Peyer's patch (tissue), 4 donors: ENCODE measurements around the gene ARL5A.

Experiments used
- POLR2A ChIP-seq, 2 donors: fragments of 450-650 bp; IDR thresholded peaks; one replicate each; pipeline ENCODE4 v1.5.1; 2017; ENCODE audit warnings: antibody characterized with exemption in 2 of 2, mild to moderate bottlenecking in 2 of 2, moderate library complexity in 2 of 2
- TF ChIP-seq, protein P1 (sequence below), 6 experiments: fragments of 450-650 bp in 4 of 6; fragments of 200-600 bp in 2 of 6; sonication (generic) in 1 of 6; IDR thresholded peaks; one replicate each; pipeline ENCODE4 v1.5.1; 2017 to 2019; ENCODE audit warnings: antibody characterized with exemption in 6 of 6, mild to moderate bottlenecking in 3 of 6, moderate library complexity in 1 of 6

DNA sequence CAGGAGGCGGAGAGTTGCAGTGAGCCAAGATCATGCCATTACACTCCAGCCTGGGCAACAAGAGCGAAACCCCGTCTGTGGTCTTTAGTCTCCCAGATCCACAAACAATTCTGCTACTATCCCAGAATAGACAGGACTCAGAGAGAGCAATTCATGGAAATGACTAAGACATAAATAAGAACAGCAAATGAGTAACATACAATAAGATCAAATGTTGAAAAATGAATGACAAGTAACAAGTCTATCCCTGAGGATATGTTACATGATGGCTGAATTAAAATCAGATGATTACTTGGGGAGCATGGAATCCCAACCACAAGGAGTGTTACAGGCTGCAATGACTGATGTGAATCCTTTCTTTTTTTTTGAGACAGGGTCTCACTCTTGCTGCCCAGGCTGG is 10.3 kb downstream of the ARL5A start:
- TF ChIP-seq, protein P1, sequence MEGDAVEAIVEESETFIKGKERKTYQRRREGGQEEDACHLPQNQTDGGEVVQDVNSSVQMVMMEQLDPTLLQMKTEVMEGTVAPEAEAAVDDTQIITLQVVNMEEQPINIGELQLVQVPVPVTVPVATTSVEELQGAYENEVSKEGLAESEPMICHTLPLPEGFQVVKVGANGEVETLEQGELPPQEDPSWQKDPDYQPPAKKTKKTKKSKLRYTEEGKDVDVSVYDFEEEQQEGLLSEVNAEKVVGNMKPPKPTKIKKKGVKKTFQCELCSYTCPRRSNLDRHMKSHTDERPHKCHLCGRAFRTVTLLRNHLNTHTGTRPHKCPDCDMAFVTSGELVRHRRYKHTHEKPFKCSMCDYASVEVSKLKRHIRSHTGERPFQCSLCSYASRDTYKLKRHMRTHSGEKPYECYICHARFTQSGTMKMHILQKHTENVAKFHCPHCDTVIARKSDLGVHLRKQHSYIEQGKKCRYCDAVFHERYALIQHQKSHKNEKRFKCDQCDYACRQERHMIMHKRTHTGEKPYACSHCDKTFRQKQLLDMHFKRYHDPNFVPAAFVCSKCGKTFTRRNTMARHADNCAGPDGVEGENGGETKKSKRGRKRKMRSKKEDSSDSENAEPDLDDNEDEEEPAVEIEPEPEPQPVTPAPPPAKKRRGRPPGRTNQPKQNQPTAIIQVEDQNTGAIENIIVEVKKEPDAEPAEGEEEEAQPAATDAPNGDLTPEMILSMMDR (IDR thresholded peaks at IDR 0.05), result no peak
- TF ChIP-seq POLR2A (IDR thresholded peaks at IDR 0.05), result no peak
